Left renal pelvis (tissue), 4 donors: ENCODE measurements around the gene NPY4R. TPM values are rescaled to one million over a fixed set of nuclear protein-coding genes. Genes with fewer than 3 reads are reported as not detected.
"Not testable (repeated sequence)": the region's sequence is repeated elsewhere in the genome, so short reads cannot be mapped to it uniquely, and the experiment has no call there.

Source experiments
- DNase-seq, 4 donors: peaks; one replicate each; pipeline ENCODE4 v3.0.0-alpha.2; 2013; ENCODE audit warnings: low read depth in 4 of 4, low spot score in 3 of 4
- polyA plus RNA-seq, 4 donors: library from polyadenylated mRNA; unstranded; fragments of 120-200 nt; gene quantifications; one replicate each; pipeline ENCODE4 v1.2.1, GENCODE V29; 2013; ENCODE audit not compliant: insufficient read length in 4 of 4

The NPY4R gene
- polyA plus RNA-seq, result under 1 TPM in 1 of 4 donors, not detected in 3; 0.08 TPM

GRCh38 chr10:46465765-46466164 lies at the start of gene NPY4R:
TSS of gene NPY4R (minus strand) at chr10:46465958. CDS start at chr10:46462635, 3,323 bp downstream.
- DNase-seq, result not testable (repeated sequence)

- no peak for DNase-seq
These were observed 49.6 kb upstream of the NPY4R start for GRCh38 chr10:46515366-46515765.

GRCh38 chr10:46514899-46515298 lies 49.1 kb upstream of the NPY4R start:
- DNase-seq, result no peak

GRCh38 chr10:46514431-46514861 lies 48.7 kb upstream of the NPY4R start:
- DNase-seq, result no peak

GRCh38 chr10:46513333-46513732 lies 47.6 kb upstream of the NPY4R start:
- DNase-seq, result not testable (repeated sequence)

- not testable (repeated sequence) for DNase-seq
These were observed 47.0 kb upstream of the NPY4R start for GRCh38 chr10:46512725-46513124.

- not testable (repeated sequence) for DNase-seq
These were observed 46.2 kb upstream of the NPY4R start for GRCh38 chr10:46512002-46512401.

- DNase-seq, result not testable (repeated sequence)
These were observed 34.2 kb upstream of the NPY4R start for GRCh38 chr10:46499990-46500389.

- not testable (repeated sequence) for DNase-seq
These were observed 33.4 kb upstream of the NPY4R start for GRCh38 chr10:46498985-46499703.

GRCh38 chr10:46497878-46498277 lies 32.1 kb upstream of the NPY4R start:
- not testable (repeated sequence) for DNase-seq

- not testable (repeated sequence) for DNase-seq
These were observed 31.6 kb upstream of the NPY4R start for GRCh38 chr10:46497401-46497800.

- not testable (repeated sequence) for DNase-seq
These were observed 25.8 kb upstream of the NPY4R start for GRCh38 chr10:46491364-46492114.

GRCh38 chr10:46490285-46490684 lies 24.5 kb upstream of the NPY4R start:
- DNase-seq, result not testable (repeated sequence)

GRCh38 chr10:46486459-46486858 lies 20.7 kb upstream of the NPY4R start:
- not testable (repeated sequence) for DNase-seq

GRCh38 chr10:46474746-46475320 lies 9.1 kb upstream of the NPY4R start:
- not testable (repeated sequence) for DNase-seq

GRCh38 chr10:46473758-46474157 lies 8.0 kb upstream of the NPY4R start:
- not testable (repeated sequence) for DNase-seq

GRCh38 chr10:46470134-46470533 lies 4.4 kb upstream of the NPY4R start:
- not testable (repeated sequence) for DNase-seq

- DNase-seq, result not testable (repeated sequence)
These were observed 2.5 kb upstream of the NPY4R start for GRCh38 chr10:46468119-46468809.

GRCh38 chr10:46463608-46464007 lies 2.1 kb downstream of the NPY4R start:
- not testable (repeated sequence) for DNase-seq

- not testable (repeated sequence) for DNase-seq
These were observed 3.5 kb downstream of the NPY4R start for GRCh38 chr10:46462276-46462675.

- DNase-seq, result not testable (repeated sequence)
These were observed 6.2 kb downstream of the NPY4R start for GRCh38 chr10:46459579-46459978.
